ENCODE measurements around the gene DYNC2LI1.

The DYNC2LI1 gene

DNA sequence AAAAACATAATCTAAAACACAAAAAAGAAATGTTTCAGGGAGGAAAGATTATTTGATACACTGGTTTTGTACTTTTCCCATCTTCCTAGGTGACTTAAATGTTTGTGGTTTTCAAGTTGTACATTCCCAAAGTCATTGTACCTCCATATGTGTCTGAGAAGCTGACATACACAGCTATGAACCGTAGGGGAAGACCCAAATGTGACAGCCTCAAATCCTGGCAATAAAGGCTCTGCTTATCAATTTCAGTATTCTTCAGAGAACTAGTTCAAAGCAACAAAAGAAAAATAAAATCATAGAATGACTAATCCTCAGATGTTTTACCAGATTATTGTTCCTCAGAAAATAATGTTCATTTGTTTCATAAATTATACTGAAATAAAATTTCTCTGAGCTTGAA is 2.5 kb downstream of the DYNC2LI1 start:
- Histone ChIP-seq H3K79me2 (ENCODE audit: insufficient read depth, low read depth) (no peaks in the 10 kb centered on the region), H4K20me1 (ENCODE audit: insufficient read depth) (no peaks in the 10 kb centered on the region), H3K36me3 (ENCODE audit: insufficient read depth) (no peaks in the 10 kb centered on the region), H2AFZ (ENCODE audit: low read depth) (no peak overlapping the region), H3K4me3 (IDR thresholded peaks at IDR 0.05; ENCODE audit: insufficient read depth, low read depth, low read length) (no peak overlapping the region), H3K4me2 (no peak overlapping the region), H3K27me3 (ENCODE audit: insufficient read depth, low read depth) (no peaks in the 10 kb centered on the region), H3K27ac (no peak overlapping the region), H3K9ac (no peak overlapping the region), H3K4me1 (ENCODE audit: low read depth, poor library complexity, severe bottlenecking) (peaks cover 13% of the 10 kb centered on the region)
- no peak for TF ChIP-seq CTCF (conservative IDR thresholded peaks at IDR 0.05; ENCODE audit: low read depth, low read length)

DNA sequence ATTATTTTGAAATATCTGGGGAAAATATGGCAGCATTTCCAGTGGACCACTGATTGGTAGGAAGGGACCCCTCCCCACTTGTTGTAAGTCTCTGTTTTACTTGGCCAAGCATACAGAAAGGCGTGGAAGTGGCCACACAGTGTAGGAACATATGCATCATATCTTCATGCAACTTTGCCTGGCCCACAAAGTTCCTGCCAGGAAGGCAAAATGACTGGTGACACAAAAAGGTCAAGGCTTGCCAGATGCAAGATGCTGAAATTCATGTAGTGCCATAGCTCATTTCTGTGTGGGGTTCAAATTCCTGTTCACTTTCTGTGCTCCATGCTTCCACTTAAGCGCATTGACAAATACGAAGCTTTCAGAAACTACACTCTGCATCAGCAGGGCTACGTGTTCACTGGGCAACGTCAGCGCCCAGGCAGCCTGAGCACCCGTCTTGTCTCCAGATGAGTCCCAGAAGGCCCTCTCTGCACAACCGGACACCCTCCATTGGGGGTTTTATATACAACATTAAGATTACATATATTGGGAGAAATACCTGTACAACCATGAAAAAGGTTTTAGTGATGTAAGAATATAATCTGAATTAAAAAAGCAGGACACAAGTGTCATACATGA is 3.6 kb downstream of the DYNC2LI1 start:
- Histone ChIP-seq H3K4me1 (ENCODE audit: low read depth, poor library complexity, severe bottlenecking) (peaks cover 13% of the 10 kb centered on the region), H3K36me3 (ENCODE audit: insufficient read depth) (no peaks in the 10 kb centered on the region), H3K9ac (no peak overlapping the region), H4K20me1 (ENCODE audit: insufficient read depth) (no peaks in the 10 kb centered on the region), H3K4me3 (IDR thresholded peaks at IDR 0.05; ENCODE audit: insufficient read depth, low read depth, low read length) (no peak overlapping the region), H3K79me2 (ENCODE audit: insufficient read depth, low read depth) (no peaks in the 10 kb centered on the region), H2AFZ (ENCODE audit: low read depth) (no peak overlapping the region), H3K27ac (no peak overlapping the region), H3K27me3 (ENCODE audit: insufficient read depth, low read depth) (no peaks in the 10 kb centered on the region), H3K4me2 (no peak overlapping the region)
- TF ChIP-seq CTCF (conservative IDR thresholded peaks at IDR 0.05; ENCODE audit: low read depth, low read length) = no peak

GRCh38 chr2:43778233-43778632 is 4.4 kb downstream of the DYNC2LI1 start:
- no peaks in the 10 kb centered on the region for H3K27me3 ChIP-seq (ENCODE audit: insufficient read depth, low read depth)
- H3K4me2 ChIP-seq = no peak overlapping the region
- no peak overlapping the region for H3K4me3 ChIP-seq (IDR thresholded peaks at IDR 0.05; ENCODE audit: insufficient read depth, low read depth, low read length)
- no peak overlapping the region for H2AFZ ChIP-seq (ENCODE audit: low read depth)
- H3K9ac ChIP-seq = no peak overlapping the region
- H3K4me1 ChIP-seq (ENCODE audit: low read depth, poor library complexity, severe bottlenecking) = peaks cover 13% of the 10 kb centered on the region
- no peaks in the 10 kb centered on the region for H3K36me3 ChIP-seq (ENCODE audit: insufficient read depth)
- H3K79me2 ChIP-seq (ENCODE audit: insufficient read depth, low read depth) = no peaks in the 10 kb centered on the region
- TF ChIP-seq CTCF (conservative IDR thresholded peaks at IDR 0.05; ENCODE audit: low read depth, low read length) = no peak
- no peak overlapping the region for H3K27ac ChIP-seq
- H4K20me1 ChIP-seq (ENCODE audit: insufficient read depth) = no peaks in the 10 kb centered on the region

DNA sequence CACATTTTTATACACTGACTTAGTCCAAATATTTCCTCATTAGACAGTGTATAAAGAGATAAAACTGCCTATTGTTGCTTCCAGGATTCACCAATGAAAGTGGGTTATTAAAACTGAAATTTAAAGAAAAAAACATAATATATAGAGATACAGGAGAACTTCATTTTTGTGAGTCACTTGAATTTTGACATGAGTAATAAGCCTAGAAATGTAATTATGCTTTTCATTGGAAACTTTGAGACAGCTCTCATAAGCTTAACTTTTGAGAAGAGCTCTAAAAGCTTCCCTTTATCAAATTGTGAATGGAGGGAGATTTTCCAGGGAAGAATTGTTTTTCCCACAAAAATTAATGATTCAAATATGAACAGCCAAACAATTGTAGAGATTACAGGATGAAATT is 14.1 kb downstream of the DYNC2LI1 start:
- Histone ChIP-seq H3K4me3 (IDR thresholded peaks at IDR 0.05; ENCODE audit: insufficient read depth, low read depth, low read length) (no peak overlapping the region), H3K27me3 (ENCODE audit: insufficient read depth, low read depth) (no peaks in the 10 kb centered on the region), H4K20me1 (ENCODE audit: insufficient read depth) (no peaks in the 10 kb centered on the region), H3K4me1 (ENCODE audit: low read depth, poor library complexity, severe bottlenecking) (no peaks in the 10 kb centered on the region), H2AFZ (ENCODE audit: low read depth) (no peak overlapping the region), H3K36me3 (ENCODE audit: insufficient read depth) (no peaks in the 10 kb centered on the region), H3K27ac (no peak overlapping the region), H3K9ac (no peak overlapping the region), H3K79me2 (ENCODE audit: insufficient read depth, low read depth) (no peaks in the 10 kb centered on the region), H3K4me2 (no peak overlapping the region)
- TF ChIP-seq CTCF (conservative IDR thresholded peaks at IDR 0.05; ENCODE audit: low read depth, low read length) = no peak

Data from KMS-11 (cell line).